EL (cell line): Measurements from ENCODE around the gene ERCC6L2.

ENCODE experiments used
- DNase-seq: peaks from one replicate; pipeline ENCODE4 v3.0.0-alpha.2; 2016

ERCC6L2 gene

DNA sequence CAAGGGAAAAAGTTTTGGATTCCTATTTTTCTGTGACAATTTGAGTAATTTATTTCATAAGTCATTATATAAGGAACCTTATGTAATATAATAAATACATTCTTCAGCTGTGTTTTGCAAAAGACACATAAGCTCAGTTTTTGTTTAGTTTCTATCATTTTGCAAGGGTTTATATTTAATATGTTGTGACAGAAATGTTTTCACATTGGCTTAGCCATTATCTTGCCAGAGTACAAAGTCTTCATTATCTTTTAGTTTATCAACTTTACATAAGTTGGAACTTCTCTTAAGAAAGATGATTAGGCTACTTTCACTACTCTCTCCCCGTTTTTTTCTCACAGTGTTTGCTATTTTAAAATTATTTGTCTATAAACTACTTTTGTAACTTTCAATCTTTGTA lies 54.8 kb downstream of the ERCC6L2 start:
- no peak for DNase-seq

DNA sequence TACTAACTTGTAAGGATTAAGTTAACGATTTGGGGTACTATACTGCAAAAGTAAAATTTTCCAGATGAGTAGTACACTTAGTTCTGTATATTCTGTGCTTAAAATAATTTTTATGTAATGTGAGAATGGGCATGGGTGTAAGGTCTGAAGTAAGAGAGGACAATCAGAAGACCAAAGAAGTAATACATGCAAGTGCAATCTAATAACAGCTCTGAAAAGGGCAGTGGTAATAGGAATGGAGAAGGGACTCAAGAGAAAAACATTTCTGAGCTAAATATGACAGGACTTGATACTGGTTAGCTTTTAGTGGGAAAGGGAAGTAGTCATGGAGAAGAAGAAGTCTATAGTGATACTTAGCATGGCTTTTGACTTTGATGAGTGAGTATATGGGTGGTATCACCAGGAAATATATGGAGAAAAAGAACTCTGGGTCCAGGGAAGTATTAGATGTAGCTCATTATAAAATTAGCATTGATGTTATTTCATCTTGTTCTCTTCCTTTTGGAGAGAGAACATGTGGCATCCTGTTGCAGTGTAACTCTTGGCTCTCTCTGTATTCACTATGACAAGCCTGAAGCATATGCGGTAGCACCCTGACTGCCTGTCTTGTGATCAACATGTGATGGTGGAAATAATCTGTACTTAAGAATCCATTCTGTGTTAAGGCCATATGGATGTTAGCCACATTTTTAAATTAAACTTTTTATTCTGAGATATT lies 60.5 kb downstream of the ERCC6L2 start:
- DNase-seq, result no peak

GRCh38 chr9:95936579-95937075 lies 61.1 kb downstream of the ERCC6L2 start:
- no peak for DNase-seq

- DNase-seq, result no peak
Observed at GRCh38 chr9:95937131-95937530, 61.6 kb downstream of the ERCC6L2 start.

DNA sequence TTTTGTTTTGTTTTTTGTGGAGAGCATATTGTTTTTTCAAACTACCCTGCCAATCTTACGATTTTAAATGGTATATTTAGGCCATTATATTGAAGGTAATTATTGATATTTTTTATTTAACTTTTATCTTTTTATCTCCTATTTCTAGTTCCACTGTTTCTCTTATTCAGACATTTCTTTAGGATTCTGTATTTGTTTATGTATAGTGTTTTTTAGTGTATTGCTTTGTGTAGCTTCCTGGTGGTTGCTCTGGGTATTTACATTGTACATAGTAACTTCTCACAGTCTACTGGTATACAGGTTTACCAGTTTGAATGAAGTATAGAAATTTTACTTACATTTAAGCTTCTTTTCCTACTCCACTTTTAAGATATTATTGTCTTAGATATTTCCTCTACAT lies 63.2 kb downstream of the ERCC6L2 start:
- no peak for DNase-seq

- no peak for DNase-seq
Observed at GRCh38 chr9:95939472-95939871, 64.0 kb downstream of the ERCC6L2 start.

GRCh38 chr9:95940265-95940664 lies 64.8 kb downstream of the ERCC6L2 start:
- no peak for DNase-seq

DNA sequence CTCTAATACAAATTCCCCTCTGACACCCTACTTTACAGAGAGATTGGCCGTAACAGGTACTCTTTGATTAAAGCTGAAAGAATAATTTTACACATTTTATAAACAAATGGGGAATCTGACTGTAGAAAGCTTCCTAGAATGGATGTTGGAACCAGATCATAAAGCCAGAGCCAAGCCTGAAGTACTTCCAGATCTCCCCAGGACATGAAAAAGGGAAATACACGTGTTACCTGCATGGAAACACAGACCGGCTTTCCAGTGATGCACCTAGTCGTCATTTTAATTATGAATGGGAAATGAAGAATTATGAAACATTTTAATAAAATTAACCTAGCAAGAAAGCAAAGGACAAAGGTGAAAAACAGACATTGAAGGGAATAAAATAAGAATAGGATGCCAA lies 66.5 kb downstream of the ERCC6L2 start:
- no peak for DNase-seq

DNA sequence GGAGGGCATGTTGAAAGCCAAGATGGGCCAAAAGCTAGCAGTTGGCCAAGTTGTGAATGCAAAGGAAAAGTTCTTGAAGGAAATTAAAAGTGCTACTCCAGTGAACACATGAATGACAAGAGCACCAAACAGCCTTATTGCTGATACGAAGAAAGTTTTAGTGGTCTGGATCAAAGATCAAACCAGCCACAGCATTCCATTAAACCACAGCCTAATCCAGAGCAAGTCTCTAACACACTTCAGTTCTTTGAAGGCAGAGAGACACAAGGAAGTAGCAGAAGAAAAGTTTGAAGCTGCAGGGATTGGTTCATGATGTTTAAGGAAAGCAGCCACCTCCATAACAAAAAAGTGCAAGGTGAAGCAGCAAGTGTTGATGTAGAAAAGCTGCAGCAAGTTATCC lies 71.6 kb downstream of the ERCC6L2 start:
- DNase-seq, result no peak

DNA sequence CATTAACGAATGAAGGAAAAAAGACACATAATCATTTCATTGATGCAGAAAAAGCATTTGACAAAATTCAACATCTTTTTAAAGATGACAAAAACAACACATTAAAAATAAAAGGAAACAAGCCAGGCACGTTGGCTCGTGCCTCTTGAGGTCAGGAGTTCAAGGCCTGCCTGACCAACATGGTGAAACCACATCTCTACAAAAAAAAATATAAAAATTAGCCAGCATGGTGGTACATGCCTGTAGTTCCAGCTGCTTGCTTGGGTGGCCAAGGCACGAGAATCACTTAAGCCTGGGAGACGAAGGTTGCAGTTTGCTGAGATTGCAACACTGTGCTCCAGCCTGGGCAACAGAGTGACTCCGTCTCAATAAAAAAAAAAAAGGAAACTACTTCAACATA lies 77.0 kb downstream of the ERCC6L2 start:
- DNase-seq, result no peak

DNA sequence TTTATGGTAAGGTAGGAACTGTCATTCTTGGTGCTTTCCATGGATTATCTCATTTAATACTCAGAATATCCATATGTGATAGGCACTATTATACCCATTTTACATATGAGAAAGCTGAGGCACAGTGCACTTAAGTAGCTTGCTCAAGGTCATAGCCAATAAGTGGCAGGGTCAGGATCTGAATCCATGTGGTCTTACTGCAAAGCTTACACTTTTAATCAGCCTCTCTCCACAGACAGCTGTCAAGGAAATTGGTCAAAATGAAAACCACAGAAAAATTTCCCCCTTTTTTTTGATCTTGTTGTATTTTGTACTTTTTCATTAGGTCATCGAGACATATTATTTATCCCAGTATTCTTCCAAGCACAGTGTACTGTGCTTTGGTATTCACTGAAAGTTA lies 78.5 kb downstream of the ERCC6L2 start:
- DNase-seq, result no peak

DNA sequence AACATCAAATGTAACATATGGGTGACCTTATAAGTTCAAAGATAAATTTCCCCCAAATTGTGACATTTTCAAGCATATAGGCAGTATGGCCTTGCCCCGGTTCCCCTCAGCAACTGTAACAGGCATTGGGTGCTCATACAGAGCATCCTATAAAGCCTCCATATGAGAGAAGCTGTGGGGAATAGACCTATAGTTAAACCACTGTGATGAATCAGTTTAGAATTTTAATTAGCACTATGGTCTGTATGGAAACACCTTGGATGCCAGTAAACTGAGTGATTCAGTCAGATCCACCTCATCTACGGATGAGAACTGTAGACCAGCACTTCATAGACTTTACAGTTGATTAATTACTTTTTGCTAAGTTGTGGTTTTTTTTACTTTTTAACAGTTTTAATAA lies 79.4 kb downstream of the ERCC6L2 start:
- DNase-seq, result no peak

DNA sequence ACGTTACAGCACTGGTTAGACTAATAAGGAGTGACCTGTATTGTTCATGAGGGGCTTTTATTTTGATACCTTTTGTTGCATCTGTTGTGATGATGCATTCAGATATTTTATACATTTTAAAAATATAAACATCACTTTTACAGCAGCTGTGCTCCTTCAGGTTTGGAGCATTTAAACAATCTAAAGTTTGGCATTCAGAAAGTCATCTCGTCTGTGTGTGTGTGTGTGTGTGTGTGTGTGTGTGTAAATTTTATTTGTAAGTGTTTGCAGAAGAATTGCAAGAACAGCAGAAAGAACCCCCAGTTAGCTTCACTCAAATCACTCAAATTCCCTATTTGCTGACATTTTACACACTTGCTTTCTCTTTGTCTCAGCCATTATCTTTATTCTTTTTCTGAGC lies 87.4 kb downstream of the ERCC6L2 start:
- no peak for DNase-seq

DNA sequence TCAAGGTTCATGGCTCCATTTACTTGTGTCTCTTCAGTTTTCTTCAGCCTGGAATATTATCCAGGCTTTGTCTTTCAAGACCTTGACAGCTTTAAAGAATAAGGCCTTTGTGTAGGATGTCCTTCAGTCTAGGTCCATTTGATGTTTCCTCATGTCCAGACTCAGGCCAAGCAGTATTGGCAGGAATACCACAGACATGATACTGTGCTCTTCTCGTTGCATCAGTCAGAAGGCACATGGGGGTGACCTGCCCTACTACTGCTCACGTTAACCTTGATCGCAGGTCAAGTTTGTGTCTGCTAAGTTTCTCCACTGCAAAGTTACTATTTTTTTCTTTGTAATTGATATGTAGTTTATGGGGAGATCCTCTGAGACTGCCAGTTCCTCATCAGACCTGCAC lies 88.2 kb downstream of the ERCC6L2 start:
- no peak for DNase-seq

GRCh38 chr9:95966306-95966705 lies 90.8 kb downstream of the ERCC6L2 start:
- no peak for DNase-seq

GRCh38 chr9:95970317-95970716 lies 94.8 kb downstream of the ERCC6L2 start:
- DNase-seq, result no peak

- no peak for DNase-seq
Observed at GRCh38 chr9:95971815-95972214, 96.3 kb downstream of the ERCC6L2 start.

GRCh38 chr9:95974389-95974788 lies 98.9 kb downstream of the ERCC6L2 start:
- no peak for DNase-seq

DNA sequence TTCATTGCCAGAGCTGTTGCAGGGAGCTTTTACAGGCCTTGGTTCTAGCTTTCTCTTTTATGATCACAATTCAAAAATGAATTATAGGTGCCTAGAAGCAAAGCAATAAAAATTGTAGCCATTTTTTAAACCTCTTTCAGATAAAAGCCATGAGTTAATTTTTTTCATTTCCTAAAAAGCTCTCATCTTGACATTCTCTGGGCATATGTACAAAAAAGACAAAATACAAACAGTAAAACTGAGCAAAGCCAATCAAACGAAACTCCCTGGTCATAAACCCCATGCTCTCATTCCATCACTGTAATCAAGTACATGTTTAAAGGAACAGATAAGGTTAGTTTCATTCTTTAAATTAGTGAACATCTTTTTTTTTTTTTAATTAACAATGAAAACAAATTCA lies 101.9 kb downstream of the ERCC6L2 start:
- no peak for DNase-seq

GRCh38 chr9:95978106-95978505 lies 102.6 kb downstream of the ERCC6L2 start:
- DNase-seq, result no peak

DNA sequence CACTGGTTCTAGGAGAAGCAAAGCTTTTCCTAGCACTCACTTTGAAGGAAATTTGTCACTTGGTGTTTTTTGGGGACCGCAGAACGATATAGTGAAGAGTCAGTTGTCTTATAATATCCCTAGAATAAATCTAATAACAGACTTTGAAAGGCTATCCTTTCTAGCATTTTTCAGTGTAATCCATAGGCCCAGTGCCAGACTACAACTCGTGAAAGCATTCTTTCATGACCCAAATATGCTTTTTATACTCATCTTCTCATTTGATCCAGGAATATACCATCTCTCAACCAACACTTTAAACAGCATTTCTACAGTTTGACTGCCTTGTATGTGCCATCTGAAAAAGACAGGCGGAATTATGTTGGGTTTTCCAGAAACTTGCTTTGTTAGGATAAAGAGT lies 104.0 kb downstream of the ERCC6L2 start:
- DNase-seq, result no peak

DNA sequence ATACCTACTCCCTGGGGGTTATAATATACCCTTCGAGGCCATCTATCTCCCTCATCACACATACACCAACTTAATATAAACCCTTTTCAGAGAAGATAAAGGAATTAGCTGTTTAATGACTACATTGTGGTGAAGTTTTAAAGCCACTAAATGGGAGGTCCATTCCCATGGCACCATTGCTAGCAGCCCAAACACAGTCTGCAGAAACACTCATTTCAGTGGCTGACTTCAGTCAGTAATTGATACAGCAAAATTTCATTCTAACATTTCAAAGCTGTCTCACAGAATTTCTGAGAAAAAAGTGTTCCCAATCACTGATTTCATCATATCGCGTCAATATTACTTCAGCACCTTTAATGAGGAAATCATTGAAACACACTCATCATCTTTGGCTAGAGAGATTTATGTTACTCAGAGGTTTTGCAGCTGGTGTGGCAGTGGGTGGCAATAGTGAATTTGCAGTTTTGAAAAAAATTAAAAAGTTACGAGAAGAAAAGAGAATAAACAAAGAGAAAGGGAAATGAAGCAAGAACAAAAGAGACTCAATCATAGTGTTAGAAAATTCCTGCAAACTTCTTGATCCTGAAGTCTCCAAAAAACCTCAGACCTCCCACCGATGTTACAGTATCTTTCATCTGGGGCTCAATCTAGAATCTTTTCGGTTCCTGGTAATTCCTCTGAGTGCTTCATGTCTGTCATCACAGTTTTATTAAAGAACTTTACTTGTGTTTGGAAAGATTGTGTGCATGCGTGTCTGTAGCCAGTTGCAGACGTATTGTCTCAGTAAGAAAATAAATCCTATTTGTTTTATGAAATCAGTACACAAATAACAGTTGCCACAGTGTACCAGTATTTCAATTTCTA lies 105.0 kb downstream of the ERCC6L2 start:
- DNase-seq, result no peak

- no peak for DNase-seq
Observed at GRCh38 chr9:95981761-95982390, 106.4 kb downstream of the ERCC6L2 start.
